NB4 (cell line): ENCODE results near the gene NOS2.

Source experiments
- CTCF ChIP-seq: IDR thresholded peaks from one replicate; pipeline ENCODE4 v1.5.1; 2012; ENCODE audit warnings: low read depth, low read length
- POLR2A ChIP-seq: IDR thresholded peaks from 2 replicates; pipeline ENCODE4 v1.6.1; 2011; ENCODE audit warnings: mild to moderate bottlenecking; ENCODE audit not compliant: insufficient read length; ENCODE audit errors: extremely low read depth
- TF ChIP-seq, protein P1 (sequence below): IDR thresholded peaks from 2 replicates; pipeline ENCODE4 v1.6.1; 2011; ENCODE audit warnings: low read depth, low read length

GRCh38 chr17:27810902-27811557 is 10.7 kb upstream of the NOS2 start:
- TF ChIP-seq CTCF, result no peak
- no peak for TF ChIP-seq POLR2A
- TF ChIP-seq, protein P1, sequence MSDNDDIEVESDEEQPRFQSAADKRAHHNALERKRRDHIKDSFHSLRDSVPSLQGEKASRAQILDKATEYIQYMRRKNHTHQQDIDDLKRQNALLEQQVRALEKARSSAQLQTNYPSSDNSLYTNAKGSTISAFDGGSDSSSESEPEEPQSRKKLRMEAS, result no peak
